ENCODE results near the gene ATP6V1G3.

The ATP6V1G3 gene

GRCh38 chr1:198496216-198497143, 44.0 kb downstream of the ATP6V1G3 start:
- H3K27ac ChIP-seq: peak overlapping the region; percentile 77
- ChIA-PET CTCF (interaction anchor here (0.6 to 0.9 kb wide), 5 partner anchors 186 to 838 kb away, joined by 3 to 7 read pairs (median 3); no protein-coding TSS in a partner anchor), POLR2A (ENCODE audit: low non-redundant PET) (no interaction called here)
- DNase-seq (ENCODE audit: low spot score): peak; percentile 77
- no peak for TF ChIP-seq CTCF (conservative IDR thresholded peaks at IDR 0.05; ENCODE audit: low read depth)

DNA sequence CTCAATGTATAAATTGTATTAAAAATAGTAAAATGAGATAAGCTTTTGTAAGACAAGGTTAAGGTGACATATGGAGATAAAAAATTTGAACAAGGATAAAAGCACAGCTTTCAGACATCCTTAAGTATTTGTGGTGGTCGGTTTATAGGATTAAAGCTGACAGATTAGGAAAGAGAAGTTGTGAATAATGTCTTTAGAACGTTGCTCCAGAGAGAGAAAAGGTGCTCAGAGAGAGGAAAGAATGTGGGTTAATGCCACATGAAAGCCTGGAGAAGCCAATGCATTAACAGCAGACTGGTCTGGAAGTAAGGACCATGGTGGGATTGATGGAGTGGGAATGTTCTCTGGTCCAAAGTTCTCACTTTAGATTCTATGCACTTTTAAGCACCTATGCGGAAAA, 44.8 kb downstream of the ATP6V1G3 start:
- no peak for TF ChIP-seq CTCF (conservative IDR thresholded peaks at IDR 0.05; ENCODE audit: low read depth)
- no peak for DNase-seq (ENCODE audit: low spot score)
- POLR2A ChIA-PET (ENCODE audit: low non-redundant PET): no interaction called here
- H3K27ac ChIP-seq: no peak overlapping the region
- CTCF ChIA-PET: interaction anchor here (0.6 kb wide), 1 partner anchor 516 kb away, joined by 3 read pairs; no protein-coding TSS in a partner anchor

DNA sequence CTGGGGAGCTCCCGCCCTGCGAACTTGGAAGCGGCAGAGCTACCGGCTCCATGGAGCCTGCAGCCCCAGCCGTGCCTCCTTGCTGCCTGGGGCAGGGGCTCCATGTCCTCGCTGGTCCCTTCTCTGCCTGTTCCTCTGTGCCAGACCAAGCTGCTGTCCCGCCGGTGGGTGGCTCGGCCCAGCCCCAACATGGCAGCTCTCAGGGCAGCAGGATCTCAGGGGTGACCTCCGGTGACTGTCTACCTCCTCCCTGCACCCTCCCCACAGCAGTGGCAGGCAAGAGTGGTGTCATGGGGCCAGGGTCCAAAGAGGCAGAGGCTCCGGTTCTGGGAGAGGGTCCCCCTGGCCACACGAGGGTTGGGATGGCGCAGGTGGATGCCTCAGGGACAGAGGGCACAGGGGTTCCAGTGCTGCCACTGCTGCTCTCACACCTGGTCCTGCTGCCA, 45.8 kb downstream of the ATP6V1G3 start:
- no peak for DNase-seq (ENCODE audit: low spot score)
- ChIA-PET CTCF (no interaction called here), POLR2A (ENCODE audit: low non-redundant PET) (no interaction called here)
- peak overlapping the region; percentile 1; the same call in 1 of the 2 replicates for H3K27ac ChIP-seq
- TF ChIP-seq CTCF (conservative IDR thresholded peaks at IDR 0.05; ENCODE audit: low read depth): no peak

- TF ChIP-seq CTCF (conservative IDR thresholded peaks at IDR 0.05; ENCODE audit: low read depth): no peak
- no peak for DNase-seq (ENCODE audit: low spot score)
- ChIA-PET POLR2A (ENCODE audit: low non-redundant PET) (no interaction called here), CTCF (no interaction called here)
- H3K27ac ChIP-seq: no peak overlapping the region; the same call in 1 of the 2 replicates
These were observed 46.3 kb downstream of the ATP6V1G3 start for GRCh38 chr1:198494139-198494538.

GRCh38 chr1:198493329-198493728, 47.2 kb downstream of the ATP6V1G3 start:
- CTCF ChIA-PET: no interaction called here
- no peak for DNase-seq (ENCODE audit: low spot score)
- POLR2A ChIA-PET (ENCODE audit: low non-redundant PET): no interaction called here
- TF ChIP-seq CTCF (conservative IDR thresholded peaks at IDR 0.05; ENCODE audit: low read depth): no peak
- peak overlapping the region; percentile 77 for H3K27ac ChIP-seq

DNA sequence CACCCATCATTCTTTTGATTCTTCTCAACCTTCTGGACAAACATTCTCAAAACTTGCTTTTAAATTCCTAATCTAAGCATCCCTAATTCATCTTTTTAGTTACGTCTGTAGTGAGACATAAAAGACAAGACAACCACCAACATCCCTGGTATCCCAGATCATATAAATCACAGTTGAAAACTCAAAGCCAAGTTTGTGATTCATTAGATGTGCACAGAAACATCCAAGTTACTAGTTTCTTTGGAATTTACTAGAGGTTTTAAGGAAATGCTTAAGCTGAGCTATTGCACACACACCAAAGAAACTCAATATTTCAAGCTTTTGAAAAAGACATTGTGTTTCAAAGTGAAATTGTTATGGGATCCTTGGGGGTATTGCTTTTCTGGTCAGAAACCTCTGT, 47.6 kb downstream of the ATP6V1G3 start:
- peak; percentile 51 for DNase-seq (ENCODE audit: low spot score)
- TF ChIP-seq CTCF (conservative IDR thresholded peaks at IDR 0.05; ENCODE audit: low read depth): no peak
- peak overlapping the region; percentile 77 for H3K27ac ChIP-seq
- POLR2A ChIA-PET (ENCODE audit: low non-redundant PET): no interaction called here
- CTCF ChIA-PET: no interaction called here
